ENCODE results near the gene GUCD1.

DNA sequence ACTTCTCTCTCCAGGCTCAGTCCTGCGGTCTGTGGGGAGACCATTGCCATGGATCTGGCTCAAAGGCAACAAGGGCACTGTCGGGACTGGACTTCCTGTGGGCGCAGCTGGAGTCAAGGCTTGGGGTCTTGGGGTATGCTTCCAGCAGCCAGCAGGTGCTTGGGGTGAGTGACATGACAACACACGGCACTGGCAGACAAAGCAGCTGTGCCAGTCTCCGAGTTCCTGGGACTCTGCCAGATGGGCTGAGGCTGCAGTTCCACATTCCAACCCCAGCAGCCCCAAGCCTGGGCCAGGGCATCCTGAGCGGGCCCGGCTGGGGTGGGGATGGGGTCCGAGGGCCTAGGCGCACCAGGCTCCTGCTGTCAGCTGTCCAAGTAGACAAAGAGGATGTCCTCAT, 12.3 kb downstream of the GUCD1 start:
- TF ChIP-seq CTCF (conservative IDR thresholded peaks at IDR 0.05; ENCODE audit: low read length) (no peak), EZH2phosphoT487 (IDR thresholded peaks at IDR 0.05; ENCODE audit: borderline replicate concordance, low read depth, low read length) (no peak)

All from OCI-LY7 (cell line).